ENCODE measurements around the gene NGEF.

DNA sequence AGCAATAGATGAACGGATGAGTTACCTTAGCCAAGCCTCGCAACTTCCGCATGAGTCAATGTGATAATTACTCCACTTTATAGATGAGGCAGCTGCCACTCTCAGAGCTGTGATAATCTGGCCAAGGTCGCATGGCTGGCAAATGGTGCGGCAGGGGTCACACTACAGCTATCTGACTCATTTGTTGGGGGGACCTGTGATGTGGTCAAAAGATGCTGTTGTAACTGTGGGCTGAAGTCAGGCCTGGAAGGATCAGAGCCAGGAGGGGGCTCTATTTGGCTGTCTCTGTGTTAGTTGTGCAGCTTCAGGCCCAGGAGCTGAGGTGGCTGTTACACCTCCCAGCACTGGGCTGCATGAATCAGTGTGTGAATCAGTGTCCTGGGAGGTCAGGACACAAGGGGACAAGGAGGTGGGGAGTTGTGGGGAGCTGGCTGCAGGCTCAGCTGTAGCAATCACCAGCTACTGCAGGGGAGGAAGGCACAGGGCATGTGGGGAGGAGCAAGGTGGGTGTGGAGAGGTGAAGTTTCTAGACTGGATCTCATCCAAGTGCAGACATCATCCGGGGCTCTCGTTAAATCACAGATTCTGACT, 33.1 kb downstream of the NGEF start:
- TF ChIP-seq, protein P1, sequence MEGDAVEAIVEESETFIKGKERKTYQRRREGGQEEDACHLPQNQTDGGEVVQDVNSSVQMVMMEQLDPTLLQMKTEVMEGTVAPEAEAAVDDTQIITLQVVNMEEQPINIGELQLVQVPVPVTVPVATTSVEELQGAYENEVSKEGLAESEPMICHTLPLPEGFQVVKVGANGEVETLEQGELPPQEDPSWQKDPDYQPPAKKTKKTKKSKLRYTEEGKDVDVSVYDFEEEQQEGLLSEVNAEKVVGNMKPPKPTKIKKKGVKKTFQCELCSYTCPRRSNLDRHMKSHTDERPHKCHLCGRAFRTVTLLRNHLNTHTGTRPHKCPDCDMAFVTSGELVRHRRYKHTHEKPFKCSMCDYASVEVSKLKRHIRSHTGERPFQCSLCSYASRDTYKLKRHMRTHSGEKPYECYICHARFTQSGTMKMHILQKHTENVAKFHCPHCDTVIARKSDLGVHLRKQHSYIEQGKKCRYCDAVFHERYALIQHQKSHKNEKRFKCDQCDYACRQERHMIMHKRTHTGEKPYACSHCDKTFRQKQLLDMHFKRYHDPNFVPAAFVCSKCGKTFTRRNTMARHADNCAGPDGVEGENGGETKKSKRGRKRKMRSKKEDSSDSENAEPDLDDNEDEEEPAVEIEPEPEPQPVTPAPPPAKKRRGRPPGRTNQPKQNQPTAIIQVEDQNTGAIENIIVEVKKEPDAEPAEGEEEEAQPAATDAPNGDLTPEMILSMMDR (IDR thresholded peaks at IDR 0.05): no peak
- TF ChIP-seq POLR2AphosphoS5 (IDR thresholded peaks at IDR 0.05): no peak
- TF ChIP-seq POLR2A (IDR thresholded peaks at IDR 0.05): no peak
- TF ChIP-seq EP300 (IDR thresholded peaks at IDR 0.05): no peak
